SK-N-SH treated with all-trans-retinoic acid at 6 μM for 48 hours (cell line): Measurements from ENCODE around the gene NSUN5.

Source experiments
- ATAC-seq: fragments of 200-7000 bp; cut with Tn5 transposase; 3 replicates; pipeline ENCODE4 v1.9.1; 2020; ENCODE audit warnings: mild to moderate bottlenecking, moderate library complexity
- ARNTL ChIP-seq: fragments of 450-650 bp; formaldehyde crosslinking; IDR thresholded peaks from 2 replicates; pipeline ENCODE4 v1.5.0; 2020; ENCODE audit warnings: low read depth, mild to moderate bottlenecking, moderate library complexity, borderline replicate concordance
- BACH2 ChIP-seq: fragments of 250-450 bp; sonication (Bioruptor Pico); IDR thresholded peaks from 2 replicates; pipeline ENCODE4 v1.9.0; 2021; ENCODE audit warnings: mild to moderate bottlenecking, borderline replicate concordance
- CSDC2 ChIP-seq: fragments of 250-450 bp; sonication (Bioruptor Pico); IDR thresholded peaks from 2 replicates; pipeline ENCODE4 v1.5.0; 2020; ENCODE audit warnings: mild to moderate bottlenecking, moderate library complexity
- CSRNP3 ChIP-seq: fragments of 250-450 bp; sonication (Bioruptor Pico); IDR thresholded peaks from 2 replicates; pipeline ENCODE4 v1.5.1; 2021; ENCODE audit warnings: mild to moderate bottlenecking, moderate library complexity
- ESRRG ChIP-seq: fragments of 250-450 bp; sonication (Bioruptor Pico); IDR thresholded peaks from 2 replicates; pipeline ENCODE4 v1.6.1; 2021; ENCODE audit warnings: mild to moderate bottlenecking
- GLIS3 ChIP-seq: fragments of 250-450 bp; sonication (Bioruptor Pico); IDR thresholded peaks from 2 replicates; pipeline ENCODE4 v1.5.0; 2020; ENCODE audit warnings: mild to moderate bottlenecking, moderate library complexity
- ISL1 ChIP-seq: fragments of 250-450 bp; sonication (Bioruptor Pico); IDR thresholded peaks from 2 replicates; pipeline ENCODE4 v2.1.2; 2022; ENCODE audit warnings: mild to moderate bottlenecking, moderate library complexity
- OSR1 ChIP-seq: fragments of 250-450 bp; sonication (Bioruptor Pico); IDR thresholded peaks from 2 replicates; pipeline ENCODE4 v1.8.0; 2022; ENCODE audit warnings: moderate library complexity, mild to moderate bottlenecking, inconsistent platforms
- PATZ1 ChIP-seq: fragments of 250-450 bp; sonication (Bioruptor Pico); IDR thresholded peaks from 2 replicates; pipeline ENCODE4 v1.8.0; 2020; ENCODE audit warnings: mild to moderate bottlenecking, moderate library complexity, borderline replicate concordance
- PPARA ChIP-seq: fragments of 250-450 bp; sonication (Bioruptor Pico); IDR thresholded peaks from 2 replicates; pipeline ENCODE4 v1.5.0; 2020; ENCODE audit warnings: mild to moderate bottlenecking, borderline replicate concordance
- RARB ChIP-seq: fragments of 250-450 bp; sonication (Bioruptor Pico); IDR thresholded peaks from 2 replicates; pipeline ENCODE4 v1.8.0; 2021; ENCODE audit warnings: mild to moderate bottlenecking, moderate library complexity
- SNAI2 ChIP-seq: fragments of 250-450 bp; sonication (Bioruptor Pico); IDR thresholded peaks from 2 replicates; pipeline ENCODE4 v1.5.0; 2020; ENCODE audit warnings: mild to moderate bottlenecking, moderate library complexity
- TCF4 ChIP-seq: fragments of 250-450 bp; sonication (Bioruptor Pico); IDR thresholded peaks from 2 replicates; pipeline ENCODE4 v1.8.0; 2021; ENCODE audit warnings: mild to moderate bottlenecking, moderate library complexity, borderline replicate concordance
- TOX ChIP-seq: fragments of 250-450 bp; sonication (Bioruptor Pico); IDR thresholded peaks from 2 replicates; pipeline ENCODE4 v1.8.0; 2021; ENCODE audit warnings: mild to moderate bottlenecking, moderate library complexity, borderline replicate concordance
- TSHZ2 ChIP-seq: fragments of 250-450 bp; sonication (Bioruptor Pico); IDR thresholded peaks from 2 replicates; pipeline ENCODE4 v1.5.0; 2020; ENCODE audit warnings: mild to moderate bottlenecking, moderate library complexity
- ZC3H10 ChIP-seq: fragments of 250-450 bp; sonication (Bioruptor Pico); IDR thresholded peaks from 2 replicates; pipeline ENCODE4 v1.5.1; 2021; ENCODE audit warnings: mild to moderate bottlenecking, moderate library complexity
- ZFP3 ChIP-seq: fragments of 250-450 bp; sonication (Bioruptor Pico); IDR thresholded peaks from 2 replicates; pipeline ENCODE4 v1.5.0; 2020; ENCODE audit warnings: mild to moderate bottlenecking, moderate library complexity
- ZFP30 ChIP-seq: fragments of 450-650 bp; formaldehyde crosslinking; IDR thresholded peaks from 2 replicates; pipeline ENCODE4 v1.5.0; 2022; ENCODE audit warnings: mild to moderate bottlenecking, moderate library complexity
- ZNF565 ChIP-seq: fragments of 450-650 bp; formaldehyde crosslinking; conservative IDR thresholded peaks from 2 replicates; pipeline ENCODE4 v1.5.0; 2020; ENCODE audit warnings: low read depth, mild to moderate bottlenecking, moderate library complexity
- ZNF8 ChIP-seq: fragments of 450-650 bp; formaldehyde crosslinking; IDR thresholded peaks from 2 replicates; pipeline ENCODE4 v1.5.0; 2020; ENCODE audit warnings: mild to moderate bottlenecking, moderate library complexity
- TF ChIP-seq, protein P1 (sequence below): fragments of 250-450 bp; sonication (Bioruptor Pico); IDR thresholded peaks from 2 replicates; pipeline ENCODE4 v1.5.1; 2020; ENCODE audit warnings: low read depth, mild to moderate bottlenecking, moderate library complexity
- TF ChIP-seq, protein P2 (sequence below): fragments of 250-450 bp; sonication (Bioruptor Pico); IDR thresholded peaks from 2 replicates; pipeline ENCODE4 v1.8.0; 2021; ENCODE audit warnings: low read depth, mild to moderate bottlenecking, moderate library complexity, borderline replicate concordance

Gene NSUN5

GRCh38 chr7:73352784-73353183, 44.2 kb upstream of the NSUN5 start:
- ATAC-seq = no peak
- TF ChIP-seq ZFP3 = no peak
- TF ChIP-seq BACH2 (CRISPR knock-in tag) = no peak
- no peak for TF ChIP-seq TSHZ2 (CRISPR knock-in tag)
- no peak for TF ChIP-seq GLIS3 (CRISPR knock-in tag)
- no peak for TF ChIP-seq ESRRG (CRISPR knock-in tag)
- TF ChIP-seq, protein P1, sequence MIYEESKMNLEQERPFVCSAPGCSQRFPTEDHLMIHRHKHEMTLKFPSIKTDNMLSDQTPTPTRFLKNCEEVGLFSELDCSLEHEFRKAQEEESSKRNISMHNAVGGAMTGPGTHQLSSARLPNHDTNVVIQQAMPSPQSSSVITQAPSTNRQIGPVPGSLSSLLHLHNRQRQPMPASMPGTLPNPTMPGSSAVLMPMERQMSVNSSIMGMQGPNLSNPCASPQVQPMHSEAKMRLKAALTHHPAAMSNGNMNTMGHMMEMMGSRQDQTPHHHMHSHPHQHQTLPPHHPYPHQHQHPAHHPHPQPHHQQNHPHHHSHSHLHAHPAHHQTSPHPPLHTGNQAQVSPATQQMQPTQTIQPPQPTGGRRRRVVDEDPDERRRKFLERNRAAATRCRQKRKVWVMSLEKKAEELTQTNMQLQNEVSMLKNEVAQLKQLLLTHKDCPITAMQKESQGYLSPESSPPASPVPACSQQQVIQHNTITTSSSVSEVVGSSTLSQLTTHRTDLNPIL (CRISPR knock-in tag) = no peak
- no peak for TF ChIP-seq ZNF565 (CRISPR knock-in tag)
- TF ChIP-seq ZNF8 = no peak
- TF ChIP-seq ISL1 (CRISPR knock-in tag) = no peak
- TF ChIP-seq TCF4 = no peak
- TF ChIP-seq ZFP30 (CRISPR knock-in tag) = no peak
- no peak for TF ChIP-seq SNAI2 (CRISPR knock-in tag)
- no peak for TF ChIP-seq PPARA
- TF ChIP-seq PATZ1 = no peak
- TF ChIP-seq OSR1 (CRISPR knock-in tag) = no peak
- TF ChIP-seq CSRNP3 = no peak
- no peak for TF ChIP-seq RARB (CRISPR knock-in tag)
- no peak for TF ChIP-seq CSDC2 (CRISPR knock-in tag)
- TF ChIP-seq, all 23 proteins: peak for 0

DNA sequence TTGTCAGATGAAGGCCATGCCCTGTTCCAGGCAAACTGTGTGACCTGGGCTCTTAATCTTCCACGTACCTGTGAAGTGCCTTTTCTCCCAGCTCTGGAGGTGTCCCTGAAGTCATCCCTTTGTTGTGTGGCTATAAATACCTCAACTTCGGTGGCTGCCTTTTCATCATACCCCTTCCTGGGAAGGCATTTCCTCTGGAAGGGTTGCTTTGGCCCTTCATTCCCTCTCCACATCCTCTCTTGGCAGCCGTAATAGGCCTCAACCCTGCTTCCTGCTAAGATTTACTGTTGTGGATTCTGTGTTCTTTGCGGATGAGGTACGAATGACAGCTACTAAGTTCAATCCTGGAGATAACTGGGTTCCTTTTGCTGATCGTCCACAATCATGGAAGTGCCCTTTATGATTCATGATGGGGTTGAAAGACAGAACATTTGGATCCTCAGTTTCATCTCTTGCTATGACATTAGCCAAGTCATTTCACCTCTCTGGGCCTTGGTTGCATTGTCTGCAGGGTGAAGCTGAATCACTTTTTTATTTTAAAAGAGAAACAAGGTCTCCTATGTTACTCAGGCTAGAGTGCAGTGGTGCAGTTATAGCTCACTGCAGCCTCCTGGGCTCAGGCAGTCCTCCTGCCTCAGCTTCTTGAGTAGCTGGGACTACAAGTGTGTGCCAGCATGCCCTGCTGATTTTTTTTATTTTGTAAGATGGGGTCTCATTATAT, 43.0 kb upstream of the NSUN5 start:
- TF ChIP-seq ZFP3 = no peak
- TF ChIP-seq ARNTL = no peak
- TF ChIP-seq ZC3H10 (CRISPR knock-in tag) = no peak
- TF ChIP-seq RARB (CRISPR knock-in tag) = no peak
- TF ChIP-seq ISL1 (CRISPR knock-in tag) = no peak
- TF ChIP-seq TSHZ2 (CRISPR knock-in tag) = no peak
- TF ChIP-seq ZNF565 (CRISPR knock-in tag) = no peak
- no peak for TF ChIP-seq OSR1 (CRISPR knock-in tag)
- TF ChIP-seq GLIS3 (CRISPR knock-in tag) = no peak
- TF ChIP-seq CSRNP3 = no peak
- TF ChIP-seq, protein P2, sequence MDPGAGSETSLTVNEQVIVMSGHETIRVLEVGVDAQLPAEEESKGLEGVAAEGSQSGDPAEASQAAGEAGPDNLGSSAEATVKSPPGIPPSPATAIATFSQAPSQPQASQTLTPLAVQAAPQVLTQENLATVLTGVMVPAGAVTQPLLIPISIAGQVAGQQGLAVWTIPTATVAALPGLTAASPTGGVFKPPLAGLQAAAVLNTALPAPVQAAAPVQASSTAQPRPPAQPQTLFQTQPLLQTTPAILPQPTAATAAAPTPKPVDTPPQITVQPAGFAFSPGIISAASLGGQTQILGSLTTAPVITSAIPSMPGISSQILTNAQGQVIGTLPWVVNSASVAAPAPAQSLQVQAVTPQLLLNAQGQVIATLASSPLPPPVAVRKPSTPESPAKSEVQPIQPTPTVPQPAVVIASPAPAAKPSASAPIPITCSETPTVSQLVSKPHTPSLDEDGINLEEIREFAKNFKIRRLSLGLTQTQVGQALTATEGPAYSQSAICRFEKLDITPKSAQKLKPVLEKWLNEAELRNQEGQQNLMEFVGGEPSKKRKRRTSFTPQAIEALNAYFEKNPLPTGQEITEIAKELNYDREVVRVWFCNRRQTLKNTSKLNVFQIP = no peak
- TF ChIP-seq TOX = no peak
- TF ChIP-seq ZNF8 = no peak
- ATAC-seq = no peak
